Choroid plexus epithelial cell (primary cell): ENCODE results near the gene MERTK.
"Not testable (repeated sequence)": the region's sequence is repeated elsewhere in the genome, so short reads cannot be mapped to it uniquely, and the experiment has no call there.

Experiments used
- DNase-seq: peaks from one replicate; pipeline ENCODE4 v3.0.0-alpha.2; 2010; ENCODE audit warnings: low read depth
- H3K4me3 ChIP-seq: 2 replicates; pipeline ENCODE4 v1.5.1; 2011; ENCODE audit warnings: low read depth, mild to moderate bottlenecking, control low read depth, low read length, moderate library complexity
- CTCF ChIP-seq: conservative IDR thresholded peaks from 2 replicates; pipeline ENCODE4 v1.5.1; 2011; ENCODE audit warnings: low read depth, mild to moderate bottlenecking, control low read depth, inconsistent platforms, low read length, moderate library complexity

The MERTK gene

GRCh38 chr2:111924617-111925107, 26.3 kb downstream of the MERTK start:
- no peak for TF ChIP-seq CTCF
- DNase-seq, result no peak
- no peak overlapping the region for H3K4me3 ChIP-seq

GRCh38 chr2:111927723-111928122, 29.3 kb downstream of the MERTK start:
- no peak overlapping the region for H3K4me3 ChIP-seq
- no peak for TF ChIP-seq CTCF
- DNase-seq, result no peak

DNA sequence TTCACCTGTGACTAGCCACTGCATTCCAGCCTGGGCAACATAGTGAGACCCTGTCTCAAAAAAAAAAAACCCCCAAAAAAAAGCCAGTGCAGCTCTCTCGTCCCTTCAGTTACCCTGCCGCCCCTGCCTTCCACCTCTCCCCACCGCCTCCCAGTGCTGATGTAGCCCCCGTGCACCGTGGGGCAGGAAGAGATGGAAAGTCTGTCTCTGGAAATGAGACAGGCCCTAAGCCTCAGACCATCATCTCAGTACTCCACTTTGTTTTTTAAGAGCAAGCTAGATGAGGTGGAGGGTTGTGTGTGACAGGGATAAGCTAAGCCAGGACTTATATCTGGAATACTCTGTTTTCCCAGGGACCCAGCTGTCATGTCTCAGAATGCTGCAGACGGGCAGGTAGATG, 32.0 kb downstream of the MERTK start:
- TF ChIP-seq CTCF, result no peak
- DNase-seq, result no peak
- no peak overlapping the region for H3K4me3 ChIP-seq

GRCh38 chr2:111930875-111931274, 32.5 kb downstream of the MERTK start:
- DNase-seq, result peak; percentile 56
- no peak overlapping the region for H3K4me3 ChIP-seq
- TF ChIP-seq CTCF, result no peak

DNA sequence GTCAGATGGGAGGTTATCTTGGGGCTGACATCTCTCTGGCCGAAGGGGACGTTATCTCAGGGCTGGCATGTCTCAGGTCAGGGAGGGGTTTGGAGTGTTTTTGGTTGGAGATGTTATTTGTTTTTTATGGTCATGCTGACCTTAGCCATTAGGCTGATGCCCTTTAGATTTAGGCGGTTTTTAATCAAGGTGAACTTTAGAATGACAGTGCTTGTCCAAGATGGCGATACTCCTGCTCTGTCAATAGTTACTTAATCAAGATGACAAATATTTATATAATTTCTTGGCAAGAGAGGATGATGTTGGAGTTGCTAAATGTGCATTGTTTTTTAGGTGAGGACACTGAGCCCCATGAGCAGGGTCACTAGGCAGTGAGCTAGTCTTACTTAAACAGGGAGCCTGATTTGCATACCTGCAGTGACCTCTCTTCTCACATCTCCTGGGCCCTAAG, 34.5 kb downstream of the MERTK start:
- DNase-seq, result no peak
- H3K4me3 ChIP-seq, result no peak overlapping the region
- TF ChIP-seq CTCF, result no peak

- H3K4me3 ChIP-seq, DNase-seq: not testable (repeated sequence)
These were observed 35.5 kb downstream of the MERTK start for GRCh38 chr2:111933900-111934299.

GRCh38 chr2:111936881-111937280, 38.5 kb downstream of the MERTK start:
- H3K4me3 ChIP-seq, result no peak overlapping the region
- no peak for TF ChIP-seq CTCF
- no peak for DNase-seq
